NCI-H2029 treated with DMSO at 0.1 percent for 48 hours (cell line): Measurements from ENCODE around the gene PRKN.
A peak's percentile ranks its signal among the peaks of the same experiment; 100 is the strongest.
"Not testable (repeated sequence)": the region's sequence is repeated elsewhere in the genome, so short reads cannot be mapped to it uniquely, and the experiment has no call there.

Experiments
- DNase-seq: peaks from one replicate; lab custom pipeline; 2025; lab: John Stamatoyannopoulos, UW

Gene PRKN

DNA sequence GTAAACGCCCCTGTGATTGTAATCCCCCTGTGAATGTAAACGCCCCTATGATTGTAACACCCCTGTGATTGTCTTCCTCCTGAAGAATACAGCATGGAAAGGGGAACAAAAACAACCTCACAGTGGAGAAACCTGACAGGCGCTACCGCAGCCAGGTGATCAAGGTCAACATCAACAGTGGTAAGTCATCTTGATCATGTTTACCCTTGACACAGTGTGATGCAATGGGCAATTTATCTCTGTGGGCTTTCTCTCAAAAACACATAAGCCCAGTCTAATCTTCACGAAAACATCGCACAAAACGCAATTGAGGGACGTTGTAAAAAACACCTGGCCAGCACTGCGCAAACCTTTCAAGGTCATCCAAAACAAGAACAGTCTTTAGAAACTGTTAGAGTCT, 277.2 kb downstream of the PRKN start:
- no peak for DNase-seq

DNA sequence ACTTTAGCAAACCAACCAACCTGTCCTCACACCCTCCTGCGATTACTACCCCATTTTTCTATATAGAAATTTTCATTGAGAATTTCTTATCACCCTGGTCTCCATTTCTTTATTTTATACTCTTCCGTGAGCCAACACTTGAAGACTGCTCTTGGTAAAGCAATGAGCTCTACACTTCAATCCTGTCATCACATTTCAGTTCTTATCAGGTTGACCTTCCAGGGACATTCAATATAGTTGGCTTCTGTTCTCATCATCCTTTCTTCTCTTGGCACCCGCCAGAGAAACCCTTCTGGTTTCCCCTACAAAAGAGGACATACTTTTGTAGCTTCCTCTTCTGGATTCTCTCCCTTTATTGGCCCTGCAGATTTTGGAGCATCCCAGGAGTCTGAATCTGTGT, 279.3 kb downstream of the PRKN start:
- no peak for DNase-seq

DNA sequence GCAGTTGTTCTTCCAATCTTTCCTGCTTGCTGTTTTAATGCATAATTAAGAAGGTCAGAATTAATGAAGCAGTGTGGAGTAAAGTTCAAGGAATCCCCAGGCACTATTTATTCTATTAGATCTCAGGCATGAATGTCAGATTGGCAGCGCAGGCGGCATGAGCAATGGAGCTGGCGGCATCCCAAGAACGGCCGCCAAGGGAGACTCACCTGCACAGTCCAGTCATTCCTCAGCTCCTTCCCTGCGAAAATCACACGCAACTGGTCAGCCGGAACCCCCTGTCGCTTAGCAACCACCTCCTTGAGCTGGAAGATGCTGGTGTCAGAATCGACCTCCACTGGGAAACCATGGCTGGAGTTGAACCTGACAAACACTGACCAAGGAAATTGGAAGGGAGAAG, 284.5 kb downstream of the PRKN start:
- peak; percentile 10 for DNase-seq

DNA sequence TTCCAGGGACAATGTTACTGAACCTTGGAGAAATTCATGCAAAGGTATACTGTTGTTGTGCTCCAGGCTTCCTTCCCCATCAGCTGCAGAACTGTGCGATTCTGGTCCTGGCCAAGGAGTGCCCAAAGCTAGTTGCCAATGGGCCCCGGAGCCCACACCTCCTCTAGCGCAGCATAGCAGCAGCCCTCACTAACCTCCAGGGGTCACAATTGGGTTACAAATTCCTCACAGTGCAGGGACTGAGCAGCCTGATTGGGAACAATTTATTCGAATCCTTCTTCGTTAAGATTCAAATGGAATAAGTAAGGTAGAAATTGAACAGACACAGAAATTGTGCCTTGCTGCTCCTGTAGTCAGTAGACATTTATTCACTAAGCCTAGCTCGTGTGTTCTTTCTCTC, 284.9 kb downstream of the PRKN start:
- no peak for DNase-seq

DNA sequence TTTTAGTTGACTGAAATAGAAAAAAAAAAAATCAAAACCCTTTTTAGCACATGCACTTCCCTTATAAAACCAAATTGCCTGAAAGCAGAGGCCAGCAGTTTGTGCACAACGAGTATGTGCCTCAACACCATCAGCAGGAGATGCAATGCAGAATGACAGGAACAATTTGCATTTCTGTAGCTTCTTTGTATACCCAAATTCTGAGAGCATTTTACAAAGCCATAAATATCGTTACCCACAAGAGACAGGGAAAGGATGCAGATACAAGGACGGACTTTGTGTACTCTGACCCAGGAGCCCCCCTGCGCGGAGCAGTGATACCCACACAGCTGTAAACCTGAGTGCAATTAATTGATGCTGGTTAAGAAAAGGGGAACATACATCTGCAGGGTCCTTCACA, 285.6 kb downstream of the PRKN start:
- no peak for DNase-seq

DNA sequence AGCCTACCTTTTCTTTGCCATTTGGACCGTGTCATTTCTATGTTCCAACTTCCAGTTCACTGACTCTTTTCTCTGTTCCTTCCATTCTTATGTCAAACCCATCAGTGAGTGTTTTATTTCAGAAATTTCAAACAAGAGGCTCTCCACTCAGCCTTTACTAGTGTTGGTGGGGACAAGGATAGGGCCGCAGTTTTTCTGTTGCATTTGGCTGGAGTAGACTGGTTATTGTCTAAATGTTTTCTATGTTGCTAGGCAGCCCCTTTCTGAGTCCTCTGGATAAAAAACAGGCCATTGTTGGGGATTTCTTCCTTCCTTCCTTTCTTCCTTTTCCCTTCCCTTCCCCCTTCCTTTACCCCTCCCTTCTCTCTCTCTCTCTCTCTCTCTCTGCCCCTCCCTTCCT, 288.6 kb downstream of the PRKN start:
- DNase-seq: no peak

DNA sequence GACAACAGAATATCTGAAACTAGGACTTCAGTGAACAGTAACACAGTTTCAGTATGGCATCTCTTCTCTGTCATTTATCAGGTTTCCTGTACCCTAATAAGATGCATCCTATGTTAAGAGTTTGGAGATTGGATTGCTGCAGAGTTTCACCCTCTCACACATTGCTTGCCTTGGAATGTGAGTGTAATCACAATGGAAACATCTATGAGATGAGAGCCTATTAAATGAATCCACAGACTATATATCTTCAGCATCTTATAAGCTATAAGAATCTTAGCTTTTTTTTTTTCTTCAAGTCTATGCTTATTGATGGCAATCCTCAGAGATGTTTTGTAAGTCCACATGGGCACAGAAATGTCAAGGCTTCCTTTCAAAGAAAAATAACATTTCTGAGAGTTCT, 292.5 kb downstream of the PRKN start:
- DNase-seq: no peak

DNA sequence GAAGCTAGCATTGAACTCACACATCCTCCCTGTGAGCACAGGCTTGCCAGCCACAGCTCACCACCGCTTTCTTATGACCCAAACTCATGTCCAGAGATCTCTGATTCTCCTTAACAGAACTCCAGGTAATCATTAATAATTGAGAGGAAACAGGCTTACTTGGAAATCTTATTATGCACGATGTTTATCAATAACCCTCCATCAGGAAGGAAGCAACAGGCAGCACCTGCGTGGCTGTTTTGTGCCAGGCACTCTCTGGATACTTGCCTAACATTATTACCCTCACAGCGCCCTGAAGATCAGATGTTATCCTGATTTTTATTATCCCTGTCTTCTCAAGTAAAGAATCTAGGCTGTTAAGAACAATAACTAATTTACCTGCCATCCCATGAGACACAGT, 306.6 kb downstream of the PRKN start:
- DNase-seq: no peak

DNA sequence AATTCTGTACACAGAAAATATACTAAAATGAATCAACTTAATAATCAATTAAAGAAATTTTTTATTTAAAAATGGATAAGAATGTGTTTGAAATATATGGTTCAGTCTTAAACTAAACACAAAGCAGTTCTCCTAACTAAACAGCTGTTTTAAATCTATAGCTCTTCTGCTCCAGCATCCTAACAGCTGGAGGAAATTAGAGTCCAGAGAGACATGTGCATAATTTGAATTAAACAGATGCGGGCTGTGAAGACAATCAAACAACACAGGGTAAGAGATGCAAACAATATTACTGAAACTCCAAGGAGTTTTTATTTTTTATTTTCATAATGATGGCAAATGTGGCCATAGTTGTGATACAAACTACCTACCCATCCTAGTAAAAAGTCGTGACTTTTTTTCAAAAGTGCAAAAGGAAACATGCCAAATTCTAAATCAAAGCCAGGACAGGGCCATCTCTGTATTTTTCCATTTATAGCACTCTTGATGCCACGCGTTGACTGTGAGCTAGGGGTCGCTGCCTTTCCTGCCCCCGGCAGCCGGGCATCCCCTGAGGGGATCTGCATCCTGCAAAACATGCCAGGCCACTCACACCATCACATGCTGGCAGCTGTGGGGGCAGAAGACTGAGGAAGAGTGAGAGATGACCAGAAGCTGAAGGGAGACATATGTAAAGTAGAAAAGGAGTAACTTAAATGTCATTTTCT, 310.6 kb downstream of the PRKN start:
- DNase-seq: no peak

DNA sequence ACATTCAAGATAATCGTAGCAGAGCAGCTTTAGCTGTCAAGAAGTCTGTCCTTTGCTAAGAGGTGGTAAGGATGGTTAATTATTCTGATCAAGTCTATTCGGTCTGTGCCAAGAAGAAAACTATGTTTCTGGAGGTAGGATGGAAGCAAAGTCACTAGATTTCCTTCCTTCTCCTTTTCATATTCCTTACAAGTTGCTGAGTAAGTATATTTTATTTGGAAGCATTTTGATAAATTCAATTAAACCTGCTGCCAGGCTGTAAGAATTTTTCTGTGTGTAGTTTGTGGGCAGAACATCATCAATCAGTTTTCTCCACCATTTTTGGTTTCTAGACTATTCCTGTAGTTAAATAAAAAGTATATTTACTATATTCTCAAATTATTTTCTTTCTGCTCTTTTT, 311.3 kb downstream of the PRKN start:
- DNase-seq: no peak

DNA sequence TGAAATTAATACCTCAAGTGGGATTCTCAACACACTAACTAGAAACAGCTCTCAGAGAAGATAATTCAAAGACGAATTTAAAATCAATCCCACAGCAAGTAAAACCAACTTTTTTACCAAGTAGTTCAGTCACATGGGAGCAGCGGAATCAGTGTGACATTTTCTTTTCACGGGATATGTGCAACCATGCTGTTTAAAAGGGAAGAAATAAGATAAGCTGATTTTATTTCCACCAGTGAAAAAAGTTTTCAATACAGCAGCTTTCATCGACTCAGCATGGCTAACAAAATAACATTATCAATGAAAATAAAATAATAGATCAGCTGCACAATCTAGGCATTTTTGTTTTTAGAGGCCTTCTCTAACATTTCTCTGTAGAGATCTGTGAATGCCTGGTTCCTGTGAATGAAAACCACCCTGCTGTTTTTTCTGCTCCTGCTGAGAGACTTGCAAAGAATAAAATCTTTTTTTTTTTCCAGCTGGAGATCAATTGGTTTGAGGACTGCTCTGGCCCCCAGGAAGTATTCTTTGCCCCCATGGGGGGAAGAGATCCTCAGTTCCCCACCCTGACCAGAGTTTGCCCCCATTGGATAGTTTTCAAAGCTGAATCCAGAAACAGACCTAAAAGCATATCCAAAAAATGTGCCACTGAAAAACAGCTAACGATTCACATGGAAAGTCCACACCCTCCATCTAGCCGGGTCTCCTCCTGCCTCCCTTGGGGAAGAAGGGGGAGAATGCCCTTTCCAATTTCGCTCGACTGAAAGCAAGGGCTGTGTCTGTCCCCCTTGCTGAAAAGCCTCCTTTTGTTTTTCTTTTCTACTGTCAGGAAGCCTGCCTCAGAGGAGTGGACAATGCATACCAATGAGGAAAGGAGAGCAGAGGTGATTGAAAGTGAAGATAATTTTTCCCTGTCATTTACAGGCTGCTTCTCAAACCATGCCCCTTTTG, 317.6 kb downstream of the PRKN start:
- DNase-seq: no peak

DNA sequence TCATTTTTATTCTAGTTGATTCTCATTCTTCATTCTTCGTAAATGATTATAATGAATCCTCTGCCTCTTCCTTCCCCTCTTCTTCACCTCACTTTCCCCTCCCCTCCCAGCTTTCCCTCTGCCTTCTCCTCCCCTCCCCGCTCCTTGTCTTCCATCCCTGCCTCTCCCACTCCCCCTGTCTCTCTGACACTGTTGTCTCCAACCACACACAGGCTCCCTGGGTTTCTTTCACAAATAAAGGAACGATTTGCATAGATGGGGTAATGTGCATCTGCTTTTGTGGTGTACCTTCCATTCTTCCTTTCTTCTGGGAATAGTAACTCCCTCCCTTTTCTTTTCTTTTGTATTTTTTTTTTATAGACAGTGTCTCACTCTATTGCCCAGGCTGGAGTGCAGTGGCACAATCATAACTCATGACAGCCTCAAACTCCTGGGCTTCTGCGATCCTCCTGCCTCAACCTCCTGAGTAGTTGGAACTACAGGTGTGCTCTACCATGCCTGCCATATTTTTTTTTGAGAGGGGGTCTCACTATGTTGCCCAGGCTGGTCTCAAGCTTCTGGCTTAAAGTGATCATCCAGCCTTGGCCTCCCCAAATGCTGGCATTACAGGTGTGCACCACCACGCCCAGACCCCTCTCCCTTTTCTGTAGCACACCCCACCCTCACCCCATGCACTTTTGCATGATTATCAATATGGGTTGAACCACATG, 318.6 kb downstream of the PRKN start:
- no peak for DNase-seq

DNA sequence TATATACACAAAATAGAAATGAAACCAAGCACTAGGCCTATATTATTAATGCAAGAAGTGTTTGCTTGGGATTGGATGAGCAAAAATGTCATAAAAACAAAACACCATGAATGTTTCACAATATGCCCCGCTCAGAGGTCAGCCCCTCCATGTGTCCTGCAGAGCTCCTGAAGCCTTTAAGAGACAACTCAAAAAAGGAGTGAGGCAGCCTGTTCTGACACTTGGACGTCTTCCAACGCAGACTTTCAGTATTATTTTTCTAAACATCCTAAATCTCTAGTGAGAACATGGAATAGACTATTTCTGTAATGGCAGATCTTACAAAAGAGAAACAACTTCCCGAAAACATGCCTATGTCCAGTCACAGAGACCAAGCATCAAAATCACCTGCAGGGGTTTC, 322.6 kb downstream of the PRKN start:
- DNase-seq: no peak

DNA sequence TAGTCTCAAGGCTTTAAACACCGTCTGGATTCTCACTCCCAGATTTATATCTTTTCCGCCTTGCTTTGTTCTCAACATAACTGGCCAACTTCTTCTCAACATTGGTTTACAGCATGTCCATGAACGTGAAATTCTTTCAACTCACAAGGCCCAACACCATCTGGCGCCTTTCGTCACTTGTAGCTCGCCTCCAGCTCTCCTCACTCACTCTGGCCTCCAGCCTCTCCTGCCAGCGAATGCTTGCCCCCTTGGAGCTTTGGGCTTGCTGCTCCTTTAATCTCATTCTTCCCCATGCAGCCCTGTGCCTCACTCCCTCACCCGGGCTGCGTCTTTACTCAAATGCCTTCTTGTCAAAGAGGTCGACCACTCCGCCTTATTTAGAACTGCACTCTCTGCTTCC, 324.5 kb downstream of the PRKN start:
- DNase-seq: no peak

DNA sequence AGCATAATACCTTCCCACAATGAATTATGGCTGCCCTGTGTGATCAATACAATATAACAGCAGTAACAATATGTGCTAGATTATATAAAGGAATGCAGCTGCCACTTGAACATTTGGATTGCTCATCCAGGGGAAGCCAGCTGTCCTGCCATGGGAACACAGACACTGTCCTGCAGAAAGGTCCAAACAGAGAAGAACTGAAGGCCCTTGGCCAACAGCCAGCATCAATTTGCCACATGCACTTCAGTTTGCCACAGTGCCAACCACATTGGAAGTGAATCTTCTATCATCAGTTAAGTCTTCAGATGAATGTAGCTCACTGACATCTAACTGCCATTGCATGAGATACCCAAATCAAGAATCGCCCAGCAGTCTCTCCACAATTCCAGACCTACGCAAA, 332.4 kb downstream of the PRKN start:
- no peak for DNase-seq

DNA sequence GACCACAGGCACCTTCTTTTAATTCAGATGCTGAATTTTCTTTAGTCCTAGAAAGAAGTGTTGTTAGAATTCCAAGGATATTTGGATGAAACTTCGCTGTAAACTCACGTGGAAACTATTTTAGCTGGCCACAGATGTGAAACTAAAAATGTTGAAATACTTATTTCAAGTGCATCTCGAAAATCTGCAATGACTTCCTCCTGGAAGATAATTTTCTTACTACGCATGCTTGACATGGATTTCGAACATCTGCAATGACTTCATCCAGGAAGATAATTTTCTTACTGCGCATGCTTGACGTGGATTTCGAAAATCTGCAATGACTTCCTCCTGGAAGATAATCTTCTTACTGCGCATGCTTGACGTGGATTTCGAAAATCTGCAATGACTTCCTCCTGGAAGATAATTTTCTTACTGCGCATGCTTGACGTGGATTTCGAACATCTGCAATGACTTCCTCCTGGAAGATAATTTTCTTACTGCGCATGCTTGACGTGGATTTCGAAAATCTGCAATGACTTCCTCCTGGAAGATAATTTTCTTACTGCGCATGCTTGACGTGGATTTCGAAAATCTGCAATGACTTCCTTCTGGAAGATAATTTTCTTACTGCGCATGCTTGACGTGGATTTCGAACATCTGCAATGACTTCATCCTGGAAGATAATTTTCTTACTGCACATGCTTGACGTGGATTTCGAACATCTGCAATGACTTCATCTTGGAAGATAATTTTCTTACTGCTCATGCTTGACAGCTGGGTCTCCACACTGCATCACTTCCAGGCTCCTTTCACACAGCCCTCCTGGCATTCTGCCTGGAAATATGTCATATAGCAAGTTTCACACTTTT, 336.4 kb downstream of the PRKN start:
- DNase-seq: not testable (repeated sequence)

DNA sequence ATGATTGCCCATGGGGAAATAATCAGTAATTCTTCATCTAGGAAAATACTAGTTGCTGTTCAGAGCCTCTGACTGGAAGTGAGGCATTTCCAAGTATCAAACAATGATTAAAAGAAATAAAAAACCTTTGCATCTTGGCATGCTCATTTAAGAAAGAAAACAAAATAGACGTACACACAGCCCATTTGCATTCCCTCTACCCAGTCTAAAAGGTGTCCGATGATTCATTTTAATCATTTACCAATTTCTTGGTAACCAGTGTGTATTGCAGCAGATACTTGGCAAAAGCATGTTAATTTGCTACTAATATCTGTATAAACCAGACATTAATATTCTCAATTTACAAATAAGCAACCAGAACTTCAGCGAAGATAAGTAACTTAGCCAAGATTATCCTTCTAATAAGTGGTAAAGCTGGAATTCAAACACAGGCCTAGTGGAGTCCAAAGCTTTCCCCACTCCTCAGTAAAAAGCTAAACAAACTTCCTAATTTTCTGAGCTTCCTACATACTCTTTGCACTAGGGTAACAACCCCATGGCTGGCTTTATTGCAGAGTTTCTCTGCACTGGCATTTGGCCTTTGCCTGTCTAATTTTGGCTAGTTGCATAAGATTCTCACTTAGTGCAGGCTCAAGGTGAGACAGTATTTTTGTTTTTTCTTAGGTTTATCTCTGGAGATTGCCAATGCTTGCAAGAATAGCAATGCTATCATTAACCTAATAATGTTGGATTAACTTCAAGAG, 338.1 kb downstream of the PRKN start:
- DNase-seq: no peak

DNA sequence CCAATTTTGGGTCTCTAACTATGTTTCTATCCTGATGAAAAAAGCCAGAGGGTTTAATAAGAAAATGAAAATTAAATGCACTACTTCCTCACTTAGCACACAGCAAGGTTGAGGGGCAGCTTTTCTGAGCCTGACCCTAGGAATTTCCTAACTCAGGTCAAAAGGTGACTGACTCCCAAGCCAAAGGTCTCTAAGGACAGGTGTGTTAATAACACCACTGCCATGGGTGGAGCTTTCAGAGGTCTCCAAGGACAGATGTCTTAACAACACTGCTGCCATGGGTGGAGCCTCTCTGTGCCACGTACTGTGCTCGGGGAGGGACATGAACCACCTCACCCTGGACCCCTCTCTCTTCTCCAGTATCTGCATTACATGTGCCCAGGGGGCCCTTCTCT, 339.2 kb downstream of the PRKN start:
- DNase-seq: no peak

DNA sequence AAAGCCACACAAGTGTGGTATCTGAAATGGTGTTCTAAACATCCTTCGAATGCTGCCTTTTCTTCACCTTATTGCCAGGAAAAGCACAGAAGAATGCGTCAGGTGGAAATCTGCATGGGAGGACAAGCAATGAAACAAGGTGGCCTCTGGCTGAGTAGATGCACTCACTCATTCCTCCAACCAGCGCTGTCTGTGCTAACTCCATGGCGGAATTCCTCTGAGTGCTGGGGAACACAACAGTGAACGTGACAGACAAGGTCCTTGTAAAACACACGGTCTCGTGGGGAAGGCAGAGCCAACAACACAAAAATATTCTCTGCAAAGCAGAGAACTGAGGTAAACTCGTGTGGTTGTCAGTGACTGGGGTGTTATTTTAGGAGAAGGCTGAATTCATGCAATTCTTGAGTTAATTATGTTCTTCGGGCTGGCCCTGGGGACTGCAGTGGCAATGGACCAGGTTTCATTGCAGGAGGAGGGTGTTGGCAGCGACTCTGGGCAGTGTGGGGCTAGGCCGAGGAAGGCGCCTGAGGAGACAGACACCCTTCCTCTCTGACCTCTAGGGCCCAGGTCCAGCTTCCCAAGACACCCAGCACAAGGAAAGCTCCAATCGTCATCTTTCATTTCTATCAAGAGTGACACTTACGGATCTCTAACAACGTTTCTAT, 339.7 kb downstream of the PRKN start:
- DNase-seq: no peak

DNA sequence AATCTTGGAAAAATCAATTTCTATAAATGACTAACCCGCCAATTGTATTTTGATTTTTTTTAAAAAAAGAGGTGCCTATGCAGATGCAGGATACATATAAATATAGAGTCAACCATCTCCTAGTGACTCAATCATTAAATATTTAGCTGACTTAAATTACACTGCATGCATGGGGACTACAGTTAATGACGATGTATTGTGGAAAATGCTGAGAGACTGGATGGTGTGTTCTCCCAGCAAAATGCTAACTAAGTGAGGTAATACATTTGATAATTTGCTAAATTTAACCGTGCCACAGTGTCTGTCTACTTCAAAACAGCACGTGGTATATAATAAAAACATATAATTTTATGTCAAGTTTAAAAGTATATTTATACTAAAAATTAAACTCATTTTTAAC, 341.6 kb downstream of the PRKN start:
- no peak for DNase-seq
